Astrocyte (in vitro differentiated cells and primary cell): ENCODE measurements around the gene SRP9.

Experiments used
- EZH2 ChIP-seq: IDR thresholded peaks from 2 replicates; pipeline ENCODE4 v1.6.1; 2012; ENCODE audit warnings: mild to moderate bottlenecking, low read length, inconsistent platforms; ENCODE audit not compliant: insufficient read depth
- TF ChIP-seq, protein P1 (sequence below): IDR thresholded peaks from 2 replicates; pipeline ENCODE4 v1.5.1; 2011; ENCODE audit warnings: low read depth, mild to moderate bottlenecking, inconsistent platforms, low read length, moderate library complexity; ENCODE audit not compliant: insufficient read depth

DNA sequence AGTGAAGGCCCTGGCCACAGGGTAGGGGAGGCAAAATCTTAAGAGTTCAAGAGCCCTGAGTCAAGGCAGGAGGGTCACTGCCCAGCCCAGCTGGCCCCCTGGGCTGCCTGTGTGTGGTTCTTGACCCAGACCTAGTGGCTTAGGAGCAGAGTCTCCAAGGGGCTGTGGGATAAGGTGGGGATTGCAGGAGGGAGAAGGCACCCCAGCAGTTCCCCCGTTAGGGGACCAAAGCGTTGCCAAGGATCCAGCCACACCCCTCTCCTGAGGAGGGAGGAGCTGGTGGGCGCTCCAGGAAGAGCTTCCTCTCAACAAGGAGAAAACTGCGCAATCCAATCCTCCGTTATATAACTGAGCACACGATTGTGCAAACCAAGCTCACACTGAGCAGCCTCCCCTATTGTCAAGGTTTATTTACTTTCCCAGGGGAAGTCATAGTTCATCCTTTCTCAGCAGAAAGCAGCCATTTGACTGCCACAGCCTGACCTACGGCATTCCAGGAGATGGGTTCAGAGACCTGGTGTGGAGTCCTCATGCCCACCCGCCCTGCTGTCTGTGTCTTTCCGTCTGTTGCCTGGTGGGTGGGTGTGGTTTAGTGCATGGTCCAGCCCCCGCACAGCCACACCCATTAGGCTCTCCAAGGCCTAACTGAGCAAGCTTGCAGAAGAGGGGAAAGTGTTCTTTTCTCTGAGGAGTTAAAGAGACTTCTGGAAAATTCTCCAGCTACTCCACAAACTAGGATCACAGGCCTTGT is 35.8 kb downstream of the SRP9 start:
- TF ChIP-seq, protein P1, sequence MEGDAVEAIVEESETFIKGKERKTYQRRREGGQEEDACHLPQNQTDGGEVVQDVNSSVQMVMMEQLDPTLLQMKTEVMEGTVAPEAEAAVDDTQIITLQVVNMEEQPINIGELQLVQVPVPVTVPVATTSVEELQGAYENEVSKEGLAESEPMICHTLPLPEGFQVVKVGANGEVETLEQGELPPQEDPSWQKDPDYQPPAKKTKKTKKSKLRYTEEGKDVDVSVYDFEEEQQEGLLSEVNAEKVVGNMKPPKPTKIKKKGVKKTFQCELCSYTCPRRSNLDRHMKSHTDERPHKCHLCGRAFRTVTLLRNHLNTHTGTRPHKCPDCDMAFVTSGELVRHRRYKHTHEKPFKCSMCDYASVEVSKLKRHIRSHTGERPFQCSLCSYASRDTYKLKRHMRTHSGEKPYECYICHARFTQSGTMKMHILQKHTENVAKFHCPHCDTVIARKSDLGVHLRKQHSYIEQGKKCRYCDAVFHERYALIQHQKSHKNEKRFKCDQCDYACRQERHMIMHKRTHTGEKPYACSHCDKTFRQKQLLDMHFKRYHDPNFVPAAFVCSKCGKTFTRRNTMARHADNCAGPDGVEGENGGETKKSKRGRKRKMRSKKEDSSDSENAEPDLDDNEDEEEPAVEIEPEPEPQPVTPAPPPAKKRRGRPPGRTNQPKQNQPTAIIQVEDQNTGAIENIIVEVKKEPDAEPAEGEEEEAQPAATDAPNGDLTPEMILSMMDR = no peak
- no peak for TF ChIP-seq EZH2
